ENCODE measurements around the gene MOCS1. TPM values are rescaled to one million over a fixed set of nuclear protein-coding genes. Genes with fewer than 3 reads are reported as not detected.

The MOCS1 gene
- total and polyA plus RNA-seq, 12 donors, result 15.9 to 40.0 (median 20.9) TPM

DNA sequence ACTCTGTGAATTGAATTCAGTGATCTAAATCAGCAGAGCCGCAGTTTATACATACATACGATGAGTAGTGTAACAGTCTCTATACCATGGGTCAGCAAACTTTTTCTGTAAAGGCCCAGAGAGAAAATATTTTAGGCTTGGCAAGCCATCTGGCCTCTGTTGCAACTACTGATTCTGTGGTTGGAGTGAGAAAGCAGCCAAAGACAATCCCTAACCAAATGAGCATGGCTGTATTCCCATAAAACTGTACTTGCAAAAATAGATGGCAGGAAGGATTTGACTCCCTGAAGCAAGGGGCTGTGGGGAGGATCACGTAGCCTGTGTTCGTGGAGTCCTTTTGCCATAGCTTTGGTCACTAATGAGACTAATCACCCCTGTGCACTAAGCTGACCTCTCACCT, 17.9 kb upstream of the MOCS1 start:
- Histone ChIP-seq H3K27me3 (no peaks in the 10 kb centered on the region), H3K27ac (peak overlapping the region in 2 of 10 donors; percentile 27 to 35), H3K4me3 (no peak overlapping the region), H3K36me3 (no peaks in the 10 kb centered on the region), H3K9me3 (peaks cover 0 to 4% (median 0%) of the 10 kb centered on the region in 11 donors), H3K4me1 (peaks cover 0 to 20% (median 11%) of the 10 kb centered on the region in 9 donors)
- ATAC-seq, result peak in 6 of 8 donors; percentile 49 to 69 (median 56)
- TF ChIP-seq, protein P1, sequence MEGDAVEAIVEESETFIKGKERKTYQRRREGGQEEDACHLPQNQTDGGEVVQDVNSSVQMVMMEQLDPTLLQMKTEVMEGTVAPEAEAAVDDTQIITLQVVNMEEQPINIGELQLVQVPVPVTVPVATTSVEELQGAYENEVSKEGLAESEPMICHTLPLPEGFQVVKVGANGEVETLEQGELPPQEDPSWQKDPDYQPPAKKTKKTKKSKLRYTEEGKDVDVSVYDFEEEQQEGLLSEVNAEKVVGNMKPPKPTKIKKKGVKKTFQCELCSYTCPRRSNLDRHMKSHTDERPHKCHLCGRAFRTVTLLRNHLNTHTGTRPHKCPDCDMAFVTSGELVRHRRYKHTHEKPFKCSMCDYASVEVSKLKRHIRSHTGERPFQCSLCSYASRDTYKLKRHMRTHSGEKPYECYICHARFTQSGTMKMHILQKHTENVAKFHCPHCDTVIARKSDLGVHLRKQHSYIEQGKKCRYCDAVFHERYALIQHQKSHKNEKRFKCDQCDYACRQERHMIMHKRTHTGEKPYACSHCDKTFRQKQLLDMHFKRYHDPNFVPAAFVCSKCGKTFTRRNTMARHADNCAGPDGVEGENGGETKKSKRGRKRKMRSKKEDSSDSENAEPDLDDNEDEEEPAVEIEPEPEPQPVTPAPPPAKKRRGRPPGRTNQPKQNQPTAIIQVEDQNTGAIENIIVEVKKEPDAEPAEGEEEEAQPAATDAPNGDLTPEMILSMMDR (IDR thresholded peaks at IDR 0.05), result no peak
- intact Hi-C loops (cut with DNase I), result no loop called here
- 70 to 73% methylated on average over 4 of the region's 4 CpGs for WGBS, 2 donors
- no peak for DNase-seq

GRCh38 chr6:39951716-39952115, 17.5 kb upstream of the MOCS1 start:
- ATAC-seq (peak in 5 of 8 donors; percentile 50 to 85 (median 61)), DNase-seq (no peak)
- Histone ChIP-seq H3K9me3 (peaks cover 0 to 4% (median 0%) of the 10 kb centered on the region in 11 donors), H3K4me3 (no peak overlapping the region), H3K36me3 (no peaks in the 10 kb centered on the region), H3K4me1 (peaks cover 0 to 20% (median 11%) of the 10 kb centered on the region in 9 donors), H3K27me3 (no peaks in the 10 kb centered on the region), H3K27ac (peak overlapping the region in 3 of 10 donors; percentile 1 to 35 (median 27))
- WGBS, 2 donors, result 44 to 79% methylated on average over 1 of the region's 1 CpG
- intact Hi-C loops (cut with DNase I), result no loop called here
- TF ChIP-seq, protein P1 (IDR thresholded peaks at IDR 0.05), result no peak

- WGBS, 2 donors, result 79 to 85% methylated on average over 5 of the region's 5 CpGs
- Histone ChIP-seq H3K4me3 (no peak overlapping the region), H3K27me3 (no peaks in the 10 kb centered on the region), H3K9me3 (peaks cover 0 to 4% (median 0%) of the 10 kb centered on the region in 11 donors), H3K27ac (peak overlapping the region in 2 of 10 donors; percentile 1 to 35), H3K4me1 (peaks cover 0 to 20% (median 11%) of the 10 kb centered on the region in 9 donors), H3K36me3 (no peaks in the 10 kb centered on the region)
- intact Hi-C loops (cut with DNase I), result no loop called here
- TF ChIP-seq, protein P1 (IDR thresholded peaks at IDR 0.05), result no peak
- no peak for ATAC-seq
- DNase-seq, result no peak
These were observed 16.9 kb upstream of the MOCS1 start for GRCh38 chr6:39951191-39951590.

DNA sequence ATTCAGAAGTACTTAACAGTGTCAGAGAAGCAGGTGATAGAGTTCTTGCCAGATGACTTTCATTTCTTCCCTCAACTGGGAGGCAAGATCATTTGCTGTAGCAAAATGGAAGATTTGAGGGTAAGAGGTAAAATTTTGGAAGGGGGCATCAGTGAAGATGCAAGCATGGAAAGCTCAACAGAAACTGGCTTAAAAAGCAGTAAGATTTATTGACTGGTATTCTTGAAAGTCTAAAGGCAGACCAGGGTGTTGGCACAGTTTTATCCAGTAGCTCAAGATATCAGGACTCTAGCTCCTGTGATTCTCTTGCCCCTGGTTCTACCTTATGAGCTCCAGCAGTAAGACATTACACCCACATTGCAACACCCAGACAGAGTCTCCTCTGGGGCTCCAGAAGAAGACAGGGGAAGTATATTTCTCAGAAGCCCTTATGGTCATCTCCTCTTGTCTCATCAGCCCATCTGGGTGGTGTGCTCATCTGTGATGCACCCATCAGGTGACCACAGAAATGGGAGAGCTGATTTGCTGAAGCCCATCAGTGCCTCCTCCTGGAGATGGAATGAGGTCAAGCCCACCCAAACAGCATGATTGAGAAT, 16.0 kb upstream of the MOCS1 start:
- H3K27me3 ChIP-seq, result no peaks in the 10 kb centered on the region
- no peak overlapping the region for H3K27ac ChIP-seq
- no peak overlapping the region for H3K4me3 ChIP-seq
- no peak for DNase-seq
- TF ChIP-seq, protein P1 (IDR thresholded peaks at IDR 0.05), result no peak
- peaks cover 0 to 20% (median 11%) of the 10 kb centered on the region in 9 donors for H3K4me1 ChIP-seq
- no peak for ATAC-seq
- H3K9me3 ChIP-seq, result no peaks in the 10 kb centered on the region
- H3K36me3 ChIP-seq, result no peaks in the 10 kb centered on the region
- intact Hi-C loops (cut with DNase I), result no loop called here
